GM21786 (cell line): Measurements from ENCODE around the gene ITGB2.
"Not testable (repeated sequence)": the region's sequence is repeated elsewhere in the genome, so short reads cannot be mapped to it uniquely, and the experiment has no call there.

Source experiments
- ATAC-seq: cut with Tn5 transposase; IDR thresholded peaks from one replicate; pipeline ENCODE4 v1.9.1; 2021; ENCODE audit not compliant: unreplicated experiment

ITGB2 gene

GRCh38 chr21:44927587-44928461 lies 7.1 kb upstream of the ITGB2 start:
- peak; percentile 48 for ATAC-seq

GRCh38 chr21:44927259-44927586 lies 6.5 kb upstream of the ITGB2 start:
- no peak for ATAC-seq

- ATAC-seq = no peak
Observed at GRCh38 chr21:44926331-44927101, 5.8 kb upstream of the ITGB2 start.

DNA sequence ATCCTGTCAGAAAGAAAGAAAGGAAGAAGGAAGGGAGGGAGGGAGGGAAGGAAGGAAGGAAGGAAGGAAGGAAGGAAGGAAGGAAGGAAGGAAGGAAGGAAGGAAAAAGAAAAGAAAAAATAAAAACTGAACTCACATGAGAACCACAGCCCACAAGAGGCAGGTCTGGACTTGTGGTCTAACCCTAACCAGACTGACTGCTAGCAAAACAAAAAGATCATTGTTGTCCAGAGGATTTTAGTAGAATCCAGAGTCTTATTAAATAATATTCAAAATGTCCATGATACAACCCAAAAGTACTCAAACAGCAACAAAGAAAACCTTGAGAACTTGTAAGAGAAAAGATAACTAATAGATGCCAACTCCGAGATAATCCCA lies 4.7 kb upstream of the ITGB2 start:
- no peak for ATAC-seq

DNA sequence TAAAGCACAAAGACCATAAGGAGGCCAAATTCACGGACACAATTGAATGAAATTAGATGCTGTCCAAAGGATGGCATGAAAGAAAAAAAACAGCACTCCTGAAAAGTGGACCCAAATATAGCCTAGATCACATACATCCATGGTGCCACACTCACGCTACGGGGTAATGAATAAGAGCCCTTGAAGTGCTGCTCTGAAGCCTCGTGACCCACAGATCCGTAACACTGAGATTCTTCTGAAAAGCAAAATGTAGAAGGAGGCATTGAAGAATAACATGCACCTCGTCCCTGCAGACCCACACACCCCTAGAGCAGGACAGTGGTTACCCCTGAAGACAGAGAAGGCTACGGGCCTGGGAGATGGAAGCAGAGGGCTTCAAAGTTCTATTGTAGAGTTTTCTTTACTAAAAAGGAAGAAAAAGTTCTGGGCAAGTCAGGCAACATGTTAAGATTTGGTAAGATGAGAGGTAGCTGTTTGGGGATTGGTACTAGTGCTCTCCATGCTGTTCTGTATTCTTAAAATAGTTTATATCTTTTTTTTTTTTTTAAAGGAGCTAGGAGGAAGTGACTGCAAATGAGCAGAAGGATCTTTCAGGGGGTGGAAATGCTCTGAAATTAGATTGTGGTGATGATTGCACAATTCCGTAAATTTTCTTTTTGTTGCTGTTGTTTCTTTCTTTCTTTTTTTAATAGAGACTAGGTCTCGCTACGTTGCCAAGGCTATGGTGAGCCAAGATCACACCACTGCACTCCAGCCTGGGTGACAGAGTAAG lies 4.1 kb upstream of the ITGB2 start:
- no peak for ATAC-seq

DNA sequence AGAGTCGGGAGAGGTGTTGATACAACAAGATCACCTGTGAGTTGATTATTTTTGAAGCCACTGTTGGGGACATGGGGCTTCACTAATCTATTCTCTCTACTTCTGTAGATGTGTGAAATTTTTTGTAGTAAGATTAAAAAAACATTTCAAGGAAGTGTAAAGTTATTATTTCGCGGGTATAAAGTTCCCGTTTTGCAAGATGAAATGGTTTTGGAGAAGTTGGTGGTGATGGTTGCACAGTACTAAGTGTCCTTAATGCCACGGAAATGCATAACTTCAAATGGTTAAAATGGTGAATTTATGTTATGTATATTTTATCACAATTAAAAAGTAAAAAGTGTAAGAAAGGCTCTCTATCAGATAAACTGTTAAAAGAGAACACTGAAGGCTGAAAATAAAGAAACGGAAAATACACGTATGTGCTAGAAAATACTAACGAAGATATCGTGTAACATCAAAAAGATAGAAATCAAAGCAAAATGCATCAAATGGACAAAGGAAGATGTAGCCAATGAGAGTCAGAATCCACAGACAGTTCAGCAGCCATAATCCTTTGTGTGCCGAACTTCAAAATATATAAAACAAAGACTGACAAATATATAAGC lies 2.9 kb upstream of the ITGB2 start:
- ATAC-seq = no peak

DNA sequence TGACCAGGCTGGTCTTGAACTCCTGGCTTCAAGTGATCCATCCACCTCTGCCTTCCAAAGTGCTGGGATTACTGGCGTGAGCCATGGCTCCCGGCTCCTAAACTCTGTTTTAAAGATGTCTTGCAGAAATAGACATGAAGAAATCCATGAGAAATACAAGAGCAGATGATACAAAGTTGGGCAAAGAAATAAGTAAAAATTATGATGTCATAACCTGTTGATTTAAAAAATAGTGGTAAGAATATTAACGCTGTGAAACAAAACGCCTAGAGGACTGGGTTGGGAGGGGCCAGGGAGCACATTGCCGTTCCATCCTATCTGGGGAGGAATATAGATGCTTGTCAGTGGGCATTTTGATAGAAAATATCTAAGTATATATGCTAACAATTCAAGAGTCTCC lies 1.2 kb upstream of the ITGB2 start:
- ATAC-seq = no peak

DNA sequence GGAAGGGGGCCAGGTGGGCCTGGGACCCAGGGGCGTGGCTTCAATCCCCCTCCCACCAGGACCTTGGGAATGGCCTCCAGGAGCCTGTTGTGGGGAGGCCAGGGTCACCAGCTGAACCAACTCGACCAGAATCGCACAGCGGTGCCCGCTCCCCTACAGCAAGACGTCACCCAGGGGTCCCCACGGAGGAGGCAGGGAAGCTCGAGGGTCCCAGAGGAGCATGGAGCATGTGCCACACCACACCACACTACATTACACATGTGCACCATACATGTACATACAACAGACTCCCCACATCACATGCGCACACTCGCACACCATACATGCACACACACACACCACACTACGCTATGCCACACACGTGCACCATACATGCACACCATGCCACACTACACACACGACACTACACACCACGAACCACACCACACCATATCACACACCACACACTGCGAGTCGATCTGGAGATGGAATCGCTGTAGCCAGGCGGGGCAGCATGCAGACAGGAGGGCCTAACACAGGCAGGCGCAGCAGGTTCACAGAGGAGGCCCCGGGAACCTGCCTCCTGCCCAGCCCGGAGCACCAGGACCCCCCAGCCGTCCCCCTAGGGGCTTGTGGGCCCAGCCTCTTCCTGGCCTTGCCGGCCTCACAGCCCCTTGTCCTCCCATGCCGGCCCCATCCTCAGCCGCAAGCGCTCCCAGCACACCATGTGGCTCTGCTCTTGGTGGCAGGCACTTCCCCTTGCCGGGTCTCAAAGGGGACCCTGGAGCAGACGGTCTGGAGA lies 596 bp downstream of the ITGB2 start:
- ATAC-seq = no peak

GRCh38 chr21:44919111-44919912 lies 1.4 kb downstream of the ITGB2 start:
- ATAC-seq = no peak

GRCh38 chr21:44918581-44919033 lies 2.1 kb downstream of the ITGB2 start:
- no peak for ATAC-seq

- ATAC-seq = no peak
Observed at GRCh38 chr21:44918107-44918470, 2.6 kb downstream of the ITGB2 start.

DNA sequence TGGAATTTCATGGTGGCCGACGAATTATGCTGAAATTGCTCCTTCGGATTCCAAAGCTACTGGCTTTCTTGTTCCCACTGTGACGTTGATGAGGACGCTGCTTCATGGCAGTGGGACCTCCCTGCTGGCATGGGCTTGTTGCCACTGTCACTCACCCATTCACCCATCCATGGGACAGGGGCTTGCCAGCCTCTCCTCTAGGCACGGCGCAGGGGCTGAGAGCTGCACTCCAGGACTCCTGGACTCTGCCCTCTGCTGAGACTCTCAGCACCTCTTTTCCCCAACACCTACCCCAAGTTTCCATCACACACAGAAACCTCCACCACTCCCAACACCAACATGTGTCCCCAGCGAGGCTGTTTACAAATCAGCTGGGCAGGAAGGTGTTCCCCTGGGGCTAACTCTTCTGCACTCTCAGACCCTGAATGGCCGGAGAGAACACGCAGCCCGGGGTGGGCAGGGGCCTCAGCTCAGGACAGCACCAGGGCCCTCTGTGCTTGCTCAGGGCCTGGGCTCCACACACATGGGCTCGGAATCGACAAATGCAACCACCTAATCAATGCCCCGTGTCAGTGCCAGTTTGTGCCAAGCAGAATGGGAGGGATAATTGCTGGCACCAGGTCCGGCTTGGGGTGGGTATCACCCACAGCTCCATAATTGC lies 3.1 kb downstream of the ITGB2 start:
- ATAC-seq = no peak

- ATAC-seq = no peak
Observed at GRCh38 chr21:44916965-44917364, 3.7 kb downstream of the ITGB2 start.

DNA sequence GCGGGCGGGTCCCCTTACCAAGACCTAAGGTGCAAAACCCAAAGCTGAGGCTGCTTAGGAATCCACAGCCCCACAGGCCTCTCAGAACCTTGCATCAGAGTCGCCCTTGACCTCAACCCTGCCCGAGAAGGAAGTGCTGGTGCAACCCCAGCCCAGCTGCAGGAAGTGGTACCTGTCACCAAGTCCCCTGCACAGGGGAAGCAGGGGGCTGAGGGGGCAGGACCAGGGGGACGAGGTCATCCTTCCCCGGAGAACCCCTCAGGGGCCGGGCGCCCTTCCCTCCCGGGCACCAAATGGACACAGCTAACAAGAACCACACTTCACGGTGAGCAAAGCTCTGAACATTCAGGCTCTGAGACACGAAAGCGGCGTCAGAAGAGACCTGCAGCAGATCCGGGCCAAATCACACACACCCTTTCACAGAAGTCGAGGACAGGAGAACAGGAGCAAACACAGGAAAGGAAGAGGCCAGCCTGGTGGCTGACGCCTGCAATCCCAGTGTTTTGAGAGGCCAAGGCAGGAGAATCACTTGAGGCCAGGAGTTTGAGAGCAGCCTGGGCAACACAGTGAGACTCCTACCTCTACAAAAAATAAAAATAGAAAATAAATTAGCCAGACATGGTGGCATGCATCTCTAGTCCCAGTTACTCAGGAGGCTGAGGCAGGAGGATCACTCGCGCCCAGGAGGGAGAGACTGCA lies 6.4 kb downstream of the ITGB2 start:
- ATAC-seq = peak; percentile 49

DNA sequence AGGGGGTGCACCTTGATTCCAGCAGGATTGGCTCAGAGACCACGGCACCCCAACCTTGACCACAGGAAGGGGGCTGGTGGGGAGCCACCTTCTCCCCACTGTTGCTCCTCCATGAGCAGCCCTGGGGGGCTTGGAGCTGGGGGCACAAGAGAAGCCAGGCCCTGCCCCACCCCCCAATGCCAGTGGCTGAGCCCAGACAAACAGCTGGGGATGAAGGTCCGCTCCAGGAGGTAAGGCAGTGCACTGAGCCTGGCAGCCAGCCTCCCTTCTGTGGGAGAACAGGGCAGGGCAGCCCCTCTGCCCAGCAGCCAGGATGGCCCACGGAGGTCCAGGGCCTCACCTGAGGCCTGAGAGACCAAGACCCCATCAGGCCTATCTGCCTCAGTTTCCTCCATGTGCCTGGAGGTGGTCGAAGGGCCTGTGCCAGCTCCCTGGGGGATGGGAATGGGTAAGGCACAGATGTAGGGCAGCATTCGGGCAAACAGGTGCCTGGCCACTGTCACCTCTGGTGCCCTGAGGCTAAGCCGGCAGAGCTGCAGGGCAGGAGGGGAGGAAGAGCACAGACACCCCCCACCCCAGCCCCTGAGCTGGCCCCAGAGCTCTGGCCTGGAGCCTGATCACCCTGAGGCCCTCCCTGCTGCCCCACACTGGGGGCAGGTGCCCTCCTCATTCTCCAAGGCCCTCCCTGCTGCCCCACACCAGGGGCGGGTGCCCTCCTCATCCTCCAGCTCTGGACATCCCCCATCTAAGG lies 7.1 kb downstream of the ITGB2 start:
- ATAC-seq = no peak

DNA sequence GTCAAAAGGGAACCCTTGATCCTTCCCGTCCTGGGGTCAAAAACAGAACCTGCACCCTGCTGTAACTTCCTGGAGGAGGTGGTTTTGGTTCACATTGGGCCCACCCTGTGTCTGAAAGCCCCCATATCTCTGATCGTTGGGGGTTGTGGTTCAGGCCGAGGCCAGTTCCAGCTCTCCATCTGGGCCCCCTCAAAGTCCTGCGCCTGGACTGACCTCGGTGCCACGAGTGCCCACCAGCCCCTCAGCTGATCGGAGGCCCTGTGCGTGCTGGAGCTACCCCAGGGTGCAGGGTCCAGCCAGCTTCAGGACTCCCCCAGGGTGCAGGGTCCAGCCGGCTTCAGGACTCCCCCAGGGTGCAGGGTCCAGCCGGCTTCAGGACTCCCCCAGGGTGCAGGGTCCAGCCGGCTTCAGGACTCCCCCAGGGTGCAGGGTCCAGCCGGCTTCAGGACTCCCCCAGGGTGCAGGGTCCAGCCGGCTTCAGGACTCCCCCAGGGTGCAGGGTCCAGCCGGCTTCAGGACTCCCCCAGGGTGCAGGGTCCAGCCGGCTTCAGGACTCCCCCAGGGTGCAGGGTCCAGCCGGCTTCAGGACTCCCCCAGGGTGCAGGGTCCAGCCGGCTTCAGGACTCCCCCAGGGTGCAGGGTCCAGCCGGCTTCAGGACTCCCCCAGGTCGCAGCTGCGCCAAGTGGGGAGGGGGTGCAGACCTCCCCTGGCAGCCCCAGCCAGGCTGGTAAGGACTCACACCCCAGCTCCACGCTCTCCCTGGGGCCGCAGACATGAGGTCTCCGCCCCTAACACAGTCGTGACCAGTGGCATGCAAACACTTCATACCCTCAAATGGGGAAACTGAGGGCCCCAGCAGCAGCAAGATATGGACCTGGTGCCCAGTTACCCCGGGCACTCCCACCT lies 7.9 kb downstream of the ITGB2 start:
- ATAC-seq = not testable (repeated sequence)

DNA sequence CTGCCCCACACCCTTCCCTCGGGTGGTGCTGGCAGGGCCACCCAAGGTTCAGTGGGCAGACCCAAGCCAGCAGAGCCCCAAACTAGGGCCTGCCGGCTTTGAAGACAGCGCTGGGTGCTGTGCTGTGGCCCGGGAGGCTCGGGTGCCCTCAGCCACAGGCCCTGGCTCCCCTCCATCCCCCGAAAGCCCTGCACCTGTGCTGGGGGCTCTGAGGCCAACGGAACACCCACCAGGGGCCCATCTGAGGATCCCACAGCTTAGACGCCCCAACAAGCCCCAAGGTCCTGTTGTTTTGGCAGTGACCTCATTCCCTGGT lies 8.6 kb downstream of the ITGB2 start:
- no peak for ATAC-seq
